Astrocyte (in vitro differentiated cells and primary cell): ENCODE measurements around the gene TIGD4.

Experiments
- EZH2 ChIP-seq: IDR thresholded peaks from 2 replicates; pipeline ENCODE4 v1.6.1; 2012; ENCODE audit warnings: mild to moderate bottlenecking, low read length, inconsistent platforms; ENCODE audit not compliant: insufficient read depth
- TF ChIP-seq, protein P1 (sequence below): IDR thresholded peaks from 2 replicates; pipeline ENCODE4 v1.5.1; 2011; ENCODE audit warnings: low read depth, mild to moderate bottlenecking, inconsistent platforms, low read length, moderate library complexity; ENCODE audit not compliant: insufficient read depth

DNA sequence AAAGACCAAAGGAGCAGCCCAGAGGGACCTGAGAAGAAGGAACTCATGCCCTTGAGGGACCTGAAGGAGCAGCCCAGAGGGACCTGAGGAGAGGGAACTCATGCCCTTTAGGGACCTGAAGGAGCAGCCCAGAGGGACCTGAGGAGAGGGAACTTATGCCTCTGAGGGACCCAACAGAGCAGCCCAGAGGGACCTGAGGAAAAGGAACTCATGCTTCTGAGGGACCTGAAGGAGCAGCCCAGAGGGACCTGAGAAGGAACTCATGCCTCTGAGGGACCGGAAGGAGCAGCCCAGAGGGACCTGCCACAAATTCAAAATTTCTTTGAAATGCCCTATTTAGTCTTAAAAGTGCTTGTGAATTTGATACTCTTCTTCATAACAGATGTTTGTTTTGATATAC lies 51.2 kb downstream of the TIGD4 start:
- TF ChIP-seq, protein P1, sequence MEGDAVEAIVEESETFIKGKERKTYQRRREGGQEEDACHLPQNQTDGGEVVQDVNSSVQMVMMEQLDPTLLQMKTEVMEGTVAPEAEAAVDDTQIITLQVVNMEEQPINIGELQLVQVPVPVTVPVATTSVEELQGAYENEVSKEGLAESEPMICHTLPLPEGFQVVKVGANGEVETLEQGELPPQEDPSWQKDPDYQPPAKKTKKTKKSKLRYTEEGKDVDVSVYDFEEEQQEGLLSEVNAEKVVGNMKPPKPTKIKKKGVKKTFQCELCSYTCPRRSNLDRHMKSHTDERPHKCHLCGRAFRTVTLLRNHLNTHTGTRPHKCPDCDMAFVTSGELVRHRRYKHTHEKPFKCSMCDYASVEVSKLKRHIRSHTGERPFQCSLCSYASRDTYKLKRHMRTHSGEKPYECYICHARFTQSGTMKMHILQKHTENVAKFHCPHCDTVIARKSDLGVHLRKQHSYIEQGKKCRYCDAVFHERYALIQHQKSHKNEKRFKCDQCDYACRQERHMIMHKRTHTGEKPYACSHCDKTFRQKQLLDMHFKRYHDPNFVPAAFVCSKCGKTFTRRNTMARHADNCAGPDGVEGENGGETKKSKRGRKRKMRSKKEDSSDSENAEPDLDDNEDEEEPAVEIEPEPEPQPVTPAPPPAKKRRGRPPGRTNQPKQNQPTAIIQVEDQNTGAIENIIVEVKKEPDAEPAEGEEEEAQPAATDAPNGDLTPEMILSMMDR = no peak
- no peak for TF ChIP-seq EZH2
